Retinal pigment epithelial cell (primary cell): Measurements from ENCODE around the gene RPL21.

ENCODE experiments used
- DNase-seq: peaks from one replicate; pipeline ENCODE4 v3.0.0-alpha.2; 2010; ENCODE audit warnings: low read depth
- H3K4me3 ChIP-seq: 2 replicates; pipeline ENCODE4 v1.5.1; 2011; ENCODE audit warnings: mild to moderate bottlenecking, low read length, control low read depth, moderate library complexity
- TF ChIP-seq, protein P1 (sequence below): conservative IDR thresholded peaks from 2 replicates; pipeline ENCODE4 v1.5.1; 2011; ENCODE audit warnings: low read depth, low read length, control low read depth, inconsistent platforms

RPL21 gene

GRCh38 chr13:27304611-27305010 lies 53.3 kb downstream of the RPL21 start:
- no peak overlapping the region for H3K4me3 ChIP-seq
- TF ChIP-seq, protein P1, sequence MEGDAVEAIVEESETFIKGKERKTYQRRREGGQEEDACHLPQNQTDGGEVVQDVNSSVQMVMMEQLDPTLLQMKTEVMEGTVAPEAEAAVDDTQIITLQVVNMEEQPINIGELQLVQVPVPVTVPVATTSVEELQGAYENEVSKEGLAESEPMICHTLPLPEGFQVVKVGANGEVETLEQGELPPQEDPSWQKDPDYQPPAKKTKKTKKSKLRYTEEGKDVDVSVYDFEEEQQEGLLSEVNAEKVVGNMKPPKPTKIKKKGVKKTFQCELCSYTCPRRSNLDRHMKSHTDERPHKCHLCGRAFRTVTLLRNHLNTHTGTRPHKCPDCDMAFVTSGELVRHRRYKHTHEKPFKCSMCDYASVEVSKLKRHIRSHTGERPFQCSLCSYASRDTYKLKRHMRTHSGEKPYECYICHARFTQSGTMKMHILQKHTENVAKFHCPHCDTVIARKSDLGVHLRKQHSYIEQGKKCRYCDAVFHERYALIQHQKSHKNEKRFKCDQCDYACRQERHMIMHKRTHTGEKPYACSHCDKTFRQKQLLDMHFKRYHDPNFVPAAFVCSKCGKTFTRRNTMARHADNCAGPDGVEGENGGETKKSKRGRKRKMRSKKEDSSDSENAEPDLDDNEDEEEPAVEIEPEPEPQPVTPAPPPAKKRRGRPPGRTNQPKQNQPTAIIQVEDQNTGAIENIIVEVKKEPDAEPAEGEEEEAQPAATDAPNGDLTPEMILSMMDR, result no peak
- no peak for DNase-seq
